Measurements from ENCODE around the gene ATXN1L. TPM values are rescaled to one million over a fixed set of nuclear protein-coding genes. Genes with fewer than 3 reads are reported as not detected.

Gene ATXN1L
- total RNA-seq, 4 donors from 2014 or later = 8.9 to 23.8 (median 15.6) TPM

DNA sequence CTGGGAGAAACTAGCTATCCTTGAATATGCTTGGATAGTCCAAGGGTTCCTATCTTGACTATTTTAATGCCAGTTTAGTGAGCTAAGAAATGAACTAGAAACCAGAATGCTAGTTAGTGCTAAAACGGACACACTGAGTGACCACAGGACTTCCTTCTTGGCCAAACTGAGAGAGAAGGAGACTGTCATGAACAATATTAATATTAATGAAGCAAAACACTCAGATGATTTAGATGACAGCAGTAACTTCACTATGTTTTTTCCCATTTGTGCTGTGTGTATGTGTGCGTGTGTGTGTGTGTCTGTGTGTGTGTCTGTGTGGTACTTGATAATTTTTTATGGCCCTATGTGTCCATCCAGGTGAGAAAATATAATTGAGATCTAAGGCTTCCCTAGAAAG is 2.2 kb upstream of the ATXN1L start:
- WGBS, 2 donors = 73 to 77% methylated on average over 2 of the region's 2 CpGs
- intact Hi-C loops (cut with DNase I) = no loop called here
- peaks cover 0 to 11% (median 0%) of the 10 kb centered on the region in 3 donors for H3K36me3 ChIP-seq
- no peaks in the 10 kb centered on the region for H3K9me3 ChIP-seq
- H3K4me3 ChIP-seq = no peak overlapping the region
- peaks cover 0 to 23% (median 13%) of the 10 kb centered on the region in 3 donors for H3K4me1 ChIP-seq
- DNase-seq = no peak
- TF ChIP-seq CTCF (IDR thresholded peaks at IDR 0.05) (no peak), POLR2A (IDR thresholded peaks at IDR 0.05) (no peak)
- peak overlapping the region in 2 of 4 donors; percentile 16 to 48 for H3K27ac ChIP-seq
- H3K27me3 ChIP-seq = no peaks in the 10 kb centered on the region

GRCh38 chr16:71846431-71846830 is 655 bp downstream of the ATXN1L start:
- H3K4me1 ChIP-seq = peaks cover 0 to 23% (median 13%) of the 10 kb centered on the region in 3 donors
- H3K27me3 ChIP-seq = no peaks in the 10 kb centered on the region
- TF ChIP-seq POLR2A (IDR thresholded peaks at IDR 0.05) = no peak
- TF ChIP-seq CTCF (IDR thresholded peaks at IDR 0.05) = no peak
- DNase-seq = no peak
- peak overlapping the region; percentile 78 to 99 (median 84) for H3K4me3 ChIP-seq
- H3K9me3 ChIP-seq = no peaks in the 10 kb centered on the region
- H3K36me3 ChIP-seq = peaks cover 11 to 39% (median 21%) of the 10 kb centered on the region in 3 donors
- H3K27ac ChIP-seq = peak overlapping the region; percentile 90 to 98 (median 94)
- intact Hi-C loops (cut with DNase I) = no loop called here
- WGBS, 2 donors = 0 to 4% methylated on average over 6 to 19 of the region's 20 CpGs

GRCh38 chr16:71847096-71847495 is 1.3 kb downstream of the ATXN1L start:
- TF ChIP-seq POLR2A (IDR thresholded peaks at IDR 0.05) (no peak), CTCF (IDR thresholded peaks at IDR 0.05) (no peak)
- Histone ChIP-seq H3K4me1 (peaks cover 0 to 23% (median 13%) of the 10 kb centered on the region in 3 donors), H3K27me3 (no peaks in the 10 kb centered on the region), H3K4me3 (peak overlapping the region in 3 of 4 donors; percentile 83 to 99 (median 86)), H3K36me3 (peaks cover 11 to 46% (median 27%) of the 10 kb centered on the region in 3 donors), H3K9me3 (no peaks in the 10 kb centered on the region), H3K27ac (peak overlapping the region in 3 of 4 donors; percentile 94 to 98 (median 94))
- intact Hi-C loops (cut with DNase I) = no loop called here
- DNase-seq = no peak
- WGBS, 2 donors = 50 to 59% methylated on average over 3 of the region's 3 CpGs

DNA sequence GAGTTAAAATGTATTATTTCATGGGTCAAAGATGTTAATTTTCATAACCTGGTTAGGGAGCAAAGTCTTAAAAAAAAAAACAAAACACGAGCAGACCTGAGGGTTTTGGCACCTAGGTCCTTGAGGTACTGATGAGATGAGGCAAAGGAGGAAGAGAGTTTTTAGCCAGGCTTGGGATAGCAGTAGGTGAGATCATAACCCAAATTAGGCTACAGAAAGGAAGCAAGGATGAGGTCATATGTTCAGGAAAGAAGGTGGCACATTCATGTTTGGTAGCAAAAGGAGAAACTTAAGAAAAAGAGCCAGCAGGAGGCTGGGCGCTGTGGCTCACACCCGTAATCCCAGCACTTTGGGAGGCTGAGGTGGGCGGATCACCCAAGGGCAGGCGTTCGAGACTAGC is 2.8 kb downstream of the ATXN1L start:
- no peaks in the 10 kb centered on the region for H3K9me3 ChIP-seq
- intact Hi-C loops (cut with DNase I) = no loop called here
- no peak for TF ChIP-seq CTCF (IDR thresholded peaks at IDR 0.05)
- TF ChIP-seq POLR2A (IDR thresholded peaks at IDR 0.05) = no peak
- WGBS, 2 donors = 83 to 88% methylated on average over 6 of the region's 6 CpGs
- H3K27me3 ChIP-seq = no peaks in the 10 kb centered on the region
- peaks cover 0 to 23% (median 13%) of the 10 kb centered on the region in 3 donors for H3K4me1 ChIP-seq
- H3K4me3 ChIP-seq = no peak overlapping the region
- no peak overlapping the region for H3K27ac ChIP-seq
- peaks cover 11 to 61% (median 27%) of the 10 kb centered on the region in 3 donors for H3K36me3 ChIP-seq
- no peak for DNase-seq

DNA sequence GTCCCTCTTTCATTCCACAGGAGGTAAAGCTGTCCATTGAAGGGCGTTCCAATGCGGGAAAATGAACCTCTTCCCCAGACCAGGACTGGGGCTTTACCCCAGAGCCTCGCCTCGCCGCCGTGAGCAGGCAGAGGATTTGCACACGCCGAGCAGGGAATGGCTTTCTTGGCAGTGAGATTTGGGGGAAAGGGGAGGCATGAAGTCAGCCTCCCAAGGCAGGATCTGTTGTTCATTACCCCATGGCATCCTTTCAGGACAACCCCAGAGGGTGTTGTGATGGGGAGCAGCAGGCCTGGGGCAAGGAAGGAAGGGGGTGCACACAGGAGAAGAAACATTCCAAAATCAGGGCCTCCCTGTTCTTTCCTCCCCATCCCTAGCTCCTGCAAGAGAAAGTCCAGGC is 6.0 kb downstream of the ATXN1L start:
- Histone ChIP-seq H3K27ac (no peak overlapping the region), H3K27me3 (no peaks in the 10 kb centered on the region), H3K4me1 (peaks cover 0 to 13% (median 11%) of the 10 kb centered on the region in 3 donors), H3K9me3 (no peaks in the 10 kb centered on the region), H3K4me3 (no peak overlapping the region), H3K36me3 (peaks cover 11 to 90% (median 27%) of the 10 kb centered on the region in 3 donors)
- no peak for DNase-seq
- 83% methylated on average over 2 of the region's 8 CpGs; no CpG with 5 or more reads in 1 of the 2 donors for WGBS, 2 donors
- TF ChIP-seq CTCF (IDR thresholded peaks at IDR 0.05) (no peak), POLR2A (IDR thresholded peaks at IDR 0.05) (no peak)
- intact Hi-C loops (cut with DNase I) = no loop called here
